SKM-1 treated with dmso at 0.1 percent for 144 hours (cell line): ENCODE results near the gene NKAIN2.

Experiments
- DNase-seq: peaks from one replicate; lab custom pipeline; 2025; ENCODE audit not compliant: unreplicated experiment; lab: John Stamatoyannopoulos, UW

The NKAIN2 gene

DNA sequence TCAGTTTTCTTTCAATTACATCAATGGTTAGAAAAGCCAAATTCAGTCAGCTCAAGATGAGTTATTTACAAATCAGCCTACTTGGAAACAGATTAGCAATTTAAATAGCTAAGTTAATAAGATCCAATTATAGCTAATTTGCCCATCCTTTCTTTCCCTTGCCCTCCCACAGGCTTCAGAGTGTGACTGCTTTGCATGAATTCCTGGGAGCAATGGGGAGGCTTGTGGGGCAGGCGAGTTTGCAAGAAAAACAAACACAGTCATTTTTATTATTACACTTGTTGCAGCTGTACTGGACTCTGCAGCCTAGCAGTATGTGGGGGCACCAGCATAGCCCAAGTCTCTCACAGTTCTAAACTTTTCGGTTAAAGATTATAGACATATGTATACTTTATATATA, 219.0 kb downstream of the NKAIN2 start:
- DNase-seq: no peak

DNA sequence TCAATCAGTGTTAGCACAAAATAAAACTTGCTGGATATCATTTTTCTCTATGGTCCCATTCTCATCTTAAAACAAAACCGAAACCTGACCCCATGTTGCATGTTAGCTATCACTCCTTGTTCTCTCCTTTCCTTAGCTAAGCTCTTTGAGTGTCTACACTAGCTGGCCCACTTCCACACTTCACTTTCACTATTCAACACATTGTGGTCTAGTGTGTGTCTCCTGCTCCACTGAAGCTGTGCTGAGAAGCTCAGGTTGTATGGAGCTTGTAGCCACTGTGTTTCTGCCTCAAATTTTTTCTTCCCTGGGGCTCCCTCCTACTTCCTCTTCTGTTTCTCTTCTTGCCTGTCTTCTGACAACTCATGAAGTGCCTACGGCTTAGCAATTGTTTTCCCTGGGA, 223.0 kb downstream of the NKAIN2 start:
- DNase-seq: no peak

DNA sequence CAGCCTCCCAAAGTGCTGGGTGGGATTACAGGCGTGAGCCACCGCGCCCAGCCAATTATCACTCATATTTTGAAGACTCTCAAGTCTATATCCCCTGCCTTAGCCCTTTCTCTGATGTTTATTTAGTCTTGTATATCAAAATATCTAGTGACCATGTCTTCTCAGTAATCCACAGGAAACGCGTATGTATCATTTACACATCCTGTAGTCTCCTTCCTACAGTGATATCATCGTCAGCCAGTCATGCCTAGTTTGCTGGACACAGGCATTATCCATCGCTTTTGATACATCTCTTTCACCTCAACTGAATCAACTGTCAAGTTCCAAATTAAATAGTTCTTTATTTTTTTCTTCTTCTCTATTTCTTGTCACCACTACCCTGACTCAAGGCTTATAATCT, 223.7 kb downstream of the NKAIN2 start:
- no peak for DNase-seq

DNA sequence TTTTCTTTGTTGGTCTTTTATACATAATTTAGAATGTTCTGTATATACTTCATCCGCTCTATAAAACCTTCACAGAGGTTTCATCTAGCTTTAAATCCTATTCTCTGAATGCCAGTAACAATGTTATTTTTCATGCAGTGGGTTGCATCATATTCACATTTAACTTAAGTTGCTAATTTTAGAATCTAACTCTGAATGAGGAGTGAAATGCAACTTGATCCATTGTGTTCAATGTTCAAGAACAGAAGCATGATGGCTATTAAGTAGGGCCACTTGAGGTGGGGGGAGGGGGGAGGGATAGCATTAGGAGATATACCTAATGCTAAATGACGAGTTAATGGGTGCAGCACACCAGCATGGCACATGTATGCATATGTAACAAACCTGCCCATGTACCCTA, 224.5 kb downstream of the NKAIN2 start:
- no peak for DNase-seq

DNA sequence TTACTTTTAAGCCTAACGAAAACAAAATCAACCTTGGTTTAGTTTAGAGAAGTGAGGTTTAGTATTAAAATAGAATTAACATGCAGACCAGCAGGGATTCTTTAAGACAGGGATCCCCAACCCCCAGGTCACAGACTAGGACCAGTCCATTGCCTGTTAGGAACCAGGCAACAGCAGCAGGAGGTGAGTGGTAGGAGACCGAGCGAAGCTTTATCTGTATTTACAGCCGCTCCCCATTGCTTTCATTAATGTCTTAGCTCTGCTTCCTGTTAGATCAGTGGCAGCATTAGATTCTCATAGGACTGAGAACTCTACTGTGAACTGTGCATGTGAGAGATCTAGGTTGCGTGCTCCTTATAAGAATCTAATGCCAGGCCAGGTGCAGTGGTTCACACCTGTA, 225.9 kb downstream of the NKAIN2 start:
- DNase-seq: no peak

- no peak for DNase-seq
Observed at GRCh38 chr6:124033501-124033900, 229.8 kb downstream of the NKAIN2 start.

GRCh38 chr6:124036384-124036783, 232.7 kb downstream of the NKAIN2 start:
- DNase-seq: no peak

DNA sequence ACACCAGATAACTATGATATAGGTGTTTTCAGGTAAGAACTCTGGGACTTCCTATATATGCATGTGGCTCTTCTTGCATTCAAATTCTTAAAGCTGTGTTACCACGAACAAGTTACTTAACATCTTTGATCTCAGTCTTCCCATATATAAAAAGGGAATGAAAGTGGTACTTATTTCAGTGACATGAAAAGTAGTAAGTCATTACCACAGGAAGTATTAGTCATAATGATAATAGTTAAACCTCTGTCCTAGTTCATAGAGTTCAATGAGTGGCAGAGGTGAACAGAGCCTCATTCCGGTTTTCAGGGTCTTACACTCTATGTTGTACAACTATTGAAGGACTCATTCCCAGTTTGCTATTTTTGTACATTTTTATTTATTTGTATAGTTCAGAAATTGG, 237.0 kb downstream of the NKAIN2 start:
- DNase-seq: no peak

- no peak for DNase-seq
Observed at GRCh38 chr6:124052120-124052519, 248.5 kb downstream of the NKAIN2 start.

GRCh38 chr6:124053315-124053714, 249.7 kb downstream of the NKAIN2 start:
- no peak for DNase-seq

GRCh38 chr6:124054034-124054433, 250.4 kb downstream of the NKAIN2 start:
- DNase-seq: no peak

GRCh38 chr6:124055395-124055794, 251.7 kb downstream of the NKAIN2 start:
- no peak for DNase-seq

GRCh38 chr6:124055963-124056362, 252.3 kb downstream of the NKAIN2 start:
- no peak for DNase-seq

GRCh38 chr6:124056407-124057334, 253.0 kb downstream of the NKAIN2 start:
- no peak for DNase-seq

DNA sequence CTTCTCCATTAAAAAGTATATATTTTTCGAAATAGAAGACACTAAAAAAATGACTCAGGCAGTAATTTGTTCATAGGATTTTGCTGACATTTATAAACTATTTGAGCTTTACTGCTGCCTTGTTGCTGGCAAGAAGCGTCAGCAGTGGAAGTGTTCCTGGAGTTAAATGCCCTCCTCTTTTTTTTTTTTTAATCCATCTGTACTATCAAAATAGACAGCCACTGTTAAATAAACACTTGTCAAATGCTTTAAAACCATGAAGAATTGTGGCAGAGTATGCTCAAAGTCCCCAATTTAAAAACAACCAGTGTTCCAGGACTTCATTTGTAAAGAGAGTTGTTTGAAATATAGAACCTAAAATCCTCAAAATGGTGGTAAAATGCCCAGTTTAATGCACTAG, 253.8 kb downstream of the NKAIN2 start:
- DNase-seq: no peak

- DNase-seq: no peak
Observed at GRCh38 chr6:124064317-124065113, 260.9 kb downstream of the NKAIN2 start.

GRCh38 chr6:124066269-124066668, 262.6 kb downstream of the NKAIN2 start:
- no peak for DNase-seq

- DNase-seq: no peak
Observed at GRCh38 chr6:124066946-124067552, 263.4 kb downstream of the NKAIN2 start.

GRCh38 chr6:124069230-124069950, 265.7 kb downstream of the NKAIN2 start:
- DNase-seq: no peak

- no peak for DNase-seq
Observed at GRCh38 chr6:124073021-124073420, 269.4 kb downstream of the NKAIN2 start.
